Endothelial cell of umbilical vein (primary cell): ENCODE data around the gene TBC1D13. TPM values are rescaled to one million over a fixed set of nuclear protein-coding genes. Genes with fewer than 3 reads are reported as not detected.

Source experiments
- BruUV-seq: library from RNA; stranded (reverse); fragments of 400-500 nt; replicated peaks from 2 replicates; lab custom pipeline; 2021; lab: Mats Ljungman, UMichigan
- CTCF ChIA-PET: fragments of 300-600, 350-600 bp; sonication (Branson Sonifier 250); formaldehyde crosslinking; loops from one replicate; lab custom pipeline; 2021; ENCODE audit warnings: antibody characterized with exemption, inconsistent platforms; lab: Charles Lee
- POLR2A ChIA-PET: fragments of 300-600, 350-600 bp; sonication (Branson Sonifier 250); formaldehyde crosslinking; loops from one replicate; lab custom pipeline; 2021; ENCODE audit warnings: antibody characterized with exemption, inconsistent platforms; lab: Charles Lee
- DNase-seq: peaks from one replicate; pipeline ENCODE4 v3.0.0-alpha.2; 2011; ENCODE audit warnings: low read depth, low spot score
- FAIRE-seq: peaks from 2 replicates; lab custom pipeline; 2011; peaks lifted over from hg19 to GRCh38; lab: Jason Lieb, UNC
- H2AFZ ChIP-seq: 2 replicates; pipeline ENCODE4 v1.6.0; 2012; ENCODE audit warnings: low read depth, low read length, control low read depth, inconsistent platforms
- H3K27ac ChIP-seq: 2 replicates; pipeline ENCODE4 v1.5.1; 2011; ENCODE audit warnings: low read depth, mild to moderate bottlenecking, control low read depth, low read length, moderate library complexity; ENCODE audit not compliant: insufficient read depth
- H3K27me3 ChIP-seq, 2 experiments: 2 replicates each; pipeline versions ENCODE4 v1.6.0 to v1.6.1; 2011; ENCODE audit warnings: low read length in 2 of 2, mixed read lengths in 1 of 2; ENCODE audit not compliant: control insufficient read depth in 2 of 2, insufficient read depth in 2 of 2
- H3K36me3 ChIP-seq, 2 experiments: 2 replicates in 1 of 2; 3 replicates in 1 of 2; pipeline ENCODE4 v1.5.1; 2011; ENCODE audit warnings: low read length in 2 of 2, mild to moderate bottlenecking in 1 of 2, moderate library complexity in 1 of 2; ENCODE audit not compliant: control insufficient read depth in 2 of 2, insufficient read depth in 2 of 2; ENCODE audit errors: extremely low read depth in 1 of 2
- H3K4me1 ChIP-seq: 3 replicates; pipeline ENCODE4 v1.5.1; 2011; ENCODE audit warnings: mild to moderate bottlenecking, low read length; ENCODE audit not compliant: control insufficient read depth, insufficient read depth; ENCODE audit errors: extremely low read depth
- H3K4me2 ChIP-seq: 2 replicates; pipeline ENCODE4 v1.6.1; 2011; ENCODE audit warnings: low read length, control low read depth, mixed read lengths; ENCODE audit not compliant: insufficient read depth
- H3K4me3 ChIP-seq, 3 experiments: fragments of 200-600 bp in 1 of 3; sonication (generic), shearing (Covaris generic) in 1 of 3; replicated peaks in 1 of 3; 2 replicates each; pipeline ENCODE4 v1.5.1; 2011 to 2016; ENCODE audit warnings: control low read depth in 3 of 3, low read length in 3 of 3, mild to moderate bottlenecking in 2 of 3, inconsistent platforms in 1 of 3, low read depth in 1 of 3, moderate library complexity in 1 of 3; ENCODE audit not compliant: insufficient read depth in 1 of 3
- H3K79me2 ChIP-seq: 2 replicates; pipeline ENCODE4 v1.6.0; 2012; ENCODE audit warnings: low read length, inconsistent platforms; ENCODE audit not compliant: control insufficient read depth, insufficient read depth
- H3K9ac ChIP-seq: replicated peaks from 2 replicates; pipeline ENCODE3; 2011; ENCODE audit warnings: low read length, control low read depth; ENCODE audit not compliant: insufficient read depth; ENCODE audit errors: extremely low read depth
- H3K9me1 ChIP-seq: replicated peaks from 3 replicates; pipeline ENCODE4 v1.6.0; 2011; ENCODE audit warnings: mild to moderate bottlenecking, low read length; ENCODE audit not compliant: control insufficient read depth, insufficient read depth; ENCODE audit errors: extremely low read depth
- H3K9me3 ChIP-seq: replicated peaks from 2 replicates; pipeline ENCODE4 v1.5.1; 2012; ENCODE audit warnings: low read length, inconsistent platforms; ENCODE audit not compliant: control insufficient read depth, insufficient read depth
- H4K20me1 ChIP-seq: replicated peaks from 2 replicates; pipeline ENCODE3; 2011; ENCODE audit warnings: mild to moderate bottlenecking, low read length; ENCODE audit not compliant: control insufficient read depth, insufficient read depth; ENCODE audit errors: extremely low read depth
- CTCF ChIP-seq, 2 donors: IDR thresholded peaks; 1 replicate in 1 of 2; 2 replicates in 1 of 2; pipeline ENCODE4 v1.5.1; 2011; ENCODE audit warnings: low read length in 2 of 2, mild to moderate bottlenecking in 2 of 2, moderate library complexity in 2 of 2, control low read depth in 1 of 2, inconsistent platforms in 1 of 2, low read depth in 1 of 2; ENCODE audit not compliant: insufficient read depth in 1 of 2; ENCODE audit errors: extremely low read depth in 1 of 2
- EZH2 ChIP-seq: IDR thresholded peaks from 2 replicates; pipeline ENCODE4 v1.6.1; 2012; ENCODE audit warnings: borderline replicate concordance, low read depth, mild to moderate bottlenecking, moderate library complexity, low read length, inconsistent platforms; ENCODE audit not compliant: severe bottlenecking
- FOS ChIP-seq: IDR thresholded peaks from 2 replicates; pipeline ENCODE4 v1.6.1; 2011; ENCODE audit warnings: mild to moderate bottlenecking, low read length, moderate library complexity, borderline replicate concordance; ENCODE audit not compliant: insufficient read depth
- GATA2 ChIP-seq: IDR thresholded peaks from 2 replicates; pipeline ENCODE4 v1.7.0; 2011; ENCODE audit warnings: low read depth, mild to moderate bottlenecking, moderate library complexity, mixed read lengths, low read length; ENCODE audit not compliant: insufficient read length, insufficient read depth
- JUN ChIP-seq: IDR thresholded peaks from 2 replicates; pipeline ENCODE4 v1.6.1; 2011; ENCODE audit warnings: borderline replicate concordance, low read depth; ENCODE audit not compliant: insufficient read length, insufficient read depth
- MAX ChIP-seq: IDR thresholded peaks from 2 replicates; pipeline ENCODE4 v1.6.1; 2011; ENCODE audit not compliant: insufficient read depth, insufficient read length
- MYC ChIP-seq: IDR thresholded peaks from one replicate; pipeline ENCODE4 v1.6.1; 2011; ENCODE audit warnings: mild to moderate bottlenecking, low read depth, low read length
- POLR2A ChIP-seq: IDR thresholded peaks from 2 replicates; pipeline ENCODE4 v1.6.1; 2012; ENCODE audit warnings: low read depth, mild to moderate bottlenecking, control low read depth, low read length
- POLR2AphosphoS5 ChIP-seq: IDR thresholded peaks from 2 replicates; pipeline ENCODE4 v1.6.1; 2012; ENCODE audit warnings: low read depth, mild to moderate bottlenecking, control low read depth, low read length, moderate library complexity; ENCODE audit not compliant: insufficient read depth
- dilution Hi-C: fragments of 300-500 bp; cut with MboI; formaldehyde crosslinking; loops from one replicate; pipeline ENCODE4 v1.15.0; 2019; ENCODE audit warnings: low sequenced_read_pairs; ENCODE audit not compliant: extremely low pct_ligation_motif_present
- intact Hi-C: fragments of 100-400 bp; cut with micrococcal nuclease; formaldehyde crosslinking; loops from one replicate; pipeline ENCODE4 v1.10.0; 2022
- polyA plus RNA-seq, 4 experiments: library from polyadenylated mRNA; depleted of rRNA in 3 of 4; stranded (reverse) in 3 of 4; unstranded in 1 of 4; fragments of >200 nt; gene quantifications; 2 replicates each; pipeline versions ENCODE4 v1.2.1 to v1.2.3, GENCODE V29; 2011 to 2012; ENCODE audit warnings: missing spikeins in 1 of 4
- total RNA-seq: library from RNA; stranded (reverse); gene quantifications from 2 replicates; pipeline ENCODE4 v1.2.3, GENCODE V29; 2021

The TBC1D13 gene
- total and polyA plus RNA-seq, 2 donors (not counting 3 experiments of a cell fraction or from before 2014, with no cell fraction given), result 35.1 to 41.9 TPM

- ChIA-PET CTCF (no interaction called here), POLR2A (no interaction called here)
- no peaks in the 10 kb centered on the region for H3K9me3 ChIP-seq
- peaks cover 7% of the 10 kb centered on the region for H3K79me2 ChIP-seq
- dilution Hi-C loops, result no loop called here
- no TSS peak for BruUV-seq
- TF ChIP-seq CTCF (IDR thresholded peaks at IDR 0.05; ENCODE audit: extremely low read depth in 1 of 2, insufficient read depth in 1 of 2, low read depth in 1 of 2, low read length in 2 of 2), result no peak
- TF ChIP-seq EZH2, result no peak
- no peak for TF ChIP-seq POLR2AphosphoS5
- TF ChIP-seq GATA2, result no peak
- no peak for TF ChIP-seq MYC
- no peak for TF ChIP-seq FOS
- TF ChIP-seq JUN, result no peak
- TF ChIP-seq POLR2A, result no peak
- no peak for TF ChIP-seq MAX
- H3K36me3 ChIP-seq, result peaks cover 5 to 53% of the 10 kb centered on the region in 2 experiments
- no peaks in the 10 kb centered on the region for H3K9me1 ChIP-seq
- no peak overlapping the region for H3K4me2 ChIP-seq
- no peak overlapping the region for H3K27ac ChIP-seq
- intact Hi-C loops, result no loop called here
- FAIRE-seq (no peak), DNase-seq (no peak)
- no peak overlapping the region for H3K4me3 ChIP-seq
- no peaks in the 10 kb centered on the region for H4K20me1 ChIP-seq
- no peaks in the 10 kb centered on the region for H3K27me3 ChIP-seq
- no peak overlapping the region for H2AFZ ChIP-seq
- peaks cover 11% of the 10 kb centered on the region for H3K4me1 ChIP-seq
- H3K9ac ChIP-seq, result no peak overlapping the region
Measured at GRCh38 chr9:128823903-128824406, 36.9 kb downstream of the TBC1D13 start.
